ENCODE data around the gene TEDC1.

Gene TEDC1

GRCh38 chr14:105467942-105468471, 23.0 kb upstream of the TEDC1 start:
- no peak overlapping the region for H3K4me3 ChIP-seq (ENCODE audit: low read depth, low read length)
- POLR2A ChIA-PET = no interaction called here
- CTCF ChIA-PET = interaction anchor here (1.5 to 2.6 kb wide), 2 partner anchors 13 to 61 kb away, joined by 6 to 15 read pairs; no protein-coding TSS in a partner anchor
- no peak for DNase-seq (ENCODE audit: low read depth, low spot score)
- no peak for TF ChIP-seq CTCF (IDR thresholded peaks at IDR 0.05; ENCODE audit: insufficient read depth, low read length, missing control alignments)

- TF ChIP-seq CTCF (IDR thresholded peaks at IDR 0.05; ENCODE audit: insufficient read depth, low read length, missing control alignments) = no peak
- no peak overlapping the region for H3K4me3 ChIP-seq (ENCODE audit: low read depth, low read length)
- ChIA-PET CTCF (interaction anchor here (0.9 to 4.1 kb wide), 5 partner anchors 13 to 60 kb away, joined by 3 to 40 read pairs (median 6); no protein-coding TSS in a partner anchor), POLR2A (no interaction called here)
- DNase-seq (ENCODE audit: low read depth, low spot score) = no peak
Measured at GRCh38 chr14:105468621-105469241, 22.3 kb upstream of the TEDC1 start.

- no peak for DNase-seq (ENCODE audit: low read depth, low spot score)
- H3K4me3 ChIP-seq (ENCODE audit: low read depth, low read length) = no peak overlapping the region
- no peak for TF ChIP-seq CTCF (IDR thresholded peaks at IDR 0.05; ENCODE audit: insufficient read depth, low read length, missing control alignments)
- ChIA-PET CTCF (interaction anchor here (0.9 to 4.1 kb wide), 4 partner anchors 12 to 54 kb away, joined by 3 to 40 read pairs (median 6); no protein-coding TSS in a partner anchor), POLR2A (no interaction called here)
Measured at GRCh38 chr14:105469456-105470349, 21.3 kb upstream of the TEDC1 start.

GRCh38 chr14:105470350-105471296, 20.4 kb upstream of the TEDC1 start:
- DNase-seq (ENCODE audit: low read depth, low spot score) = no peak
- POLR2A ChIA-PET = no interaction called here
- CTCF ChIA-PET = interaction anchor here (1.4 to 4.1 kb wide), 2 partner anchors 11 to 19 kb away, joined by 6 to 40 read pairs; no protein-coding TSS in a partner anchor
- TF ChIP-seq CTCF (IDR thresholded peaks at IDR 0.05; ENCODE audit: insufficient read depth, low read length, missing control alignments) = no peak
- H3K4me3 ChIP-seq (ENCODE audit: low read depth, low read length) = no peak overlapping the region

GRCh38 chr14:105471297-105471821, 19.7 kb upstream of the TEDC1 start:
- CTCF ChIA-PET = interaction anchor here (1.0 to 4.1 kb wide), 3 partner anchors 10 to 19 kb away, joined by 3 to 40 read pairs (median 6); no protein-coding TSS in a partner anchor
- DNase-seq (ENCODE audit: low read depth, low spot score) = no peak
- POLR2A ChIA-PET = no interaction called here
- no peak overlapping the region for H3K4me3 ChIP-seq (ENCODE audit: low read depth, low read length)
- peak; percentile 10 for TF ChIP-seq CTCF (IDR thresholded peaks at IDR 0.05; ENCODE audit: insufficient read depth, low read length, missing control alignments)
